Stimulated activated CD8-positive, alpha-beta memory T cell treated with anti-CD3 and anti-CD28 coated beads, Interleukin-4, amount 100 ng/mL, for 4 hours (primary cell): ENCODE results near the gene TBX2.

Experiments
- DNase-seq, 2 donors: peaks; one replicate each; pipeline ENCODE4 v3.0.0-alpha.2; 2020; ENCODE audit warnings: low read depth in 2 of 2, low spot score in 1 of 2

TBX2 gene

GRCh38 chr17:61368832-61369450 lies 30.7 kb upstream of the TBX2 start:
- no peak for DNase-seq

- DNase-seq, result no peak
These were observed 29.9 kb upstream of the TBX2 start for GRCh38 chr17:61369751-61370150.

GRCh38 chr17:61371179-61371578 lies 28.5 kb upstream of the TBX2 start:
- DNase-seq, result no peak

GRCh38 chr17:61371606-61372005 lies 28.0 kb upstream of the TBX2 start:
- no peak for DNase-seq

GRCh38 chr17:61372436-61372835 lies 27.2 kb upstream of the TBX2 start:
- DNase-seq, result no peak

- no peak for DNase-seq
These were observed 22.5 kb upstream of the TBX2 start for GRCh38 chr17:61376931-61377838.

- no peak for DNase-seq
These were observed 20.8 kb upstream of the TBX2 start for GRCh38 chr17:61378658-61379456.

GRCh38 chr17:61379457-61380216 lies 20.0 kb upstream of the TBX2 start:
- DNase-seq, result no peak

- no peak for DNase-seq
These were observed 19.3 kb upstream of the TBX2 start for GRCh38 chr17:61380217-61380835.

GRCh38 chr17:61380836-61381525 lies 18.7 kb upstream of the TBX2 start:
- DNase-seq, result no peak

- no peak for DNase-seq
These were observed 18.1 kb upstream of the TBX2 start for GRCh38 chr17:61381537-61381936.

- DNase-seq, result no peak
These were observed 16.6 kb upstream of the TBX2 start for GRCh38 chr17:61382796-61383688.

- DNase-seq, result no peak
These were observed 15.9 kb upstream of the TBX2 start for GRCh38 chr17:61383689-61384201.

- no peak for DNase-seq
These were observed 15.3 kb upstream of the TBX2 start for GRCh38 chr17:61384354-61384691.

- no peak for DNase-seq
These were observed 14.7 kb upstream of the TBX2 start for GRCh38 chr17:61384692-61385576.

GRCh38 chr17:61385577-61386236 lies 13.9 kb upstream of the TBX2 start:
- no peak for DNase-seq

GRCh38 chr17:61386251-61386650 lies 13.4 kb upstream of the TBX2 start:
- DNase-seq, result no peak
